Thyroid gland (tissue), 4 donors: Measurements from ENCODE around the gene PKN1. TPM values are rescaled to one million over a fixed set of nuclear protein-coding genes. Genes with fewer than 3 reads are reported as not detected.
"Not testable (repeated sequence)": the region's sequence is repeated elsewhere in the genome, so short reads cannot be mapped to it uniquely, and the experiment has no call there.

Experiments
- DNase-seq, 2 donors: peaks; one replicate each; pipeline ENCODE4 v3.0.0-alpha.2; 2019
- H3K27ac ChIP-seq, 3 donors: fragments of 200-600 bp; sonication (generic); 1 replicate in 2 of 3; 2 replicates in 1 of 3; pipeline ENCODE4 v1.5.1; 2016 to 2019; ENCODE audit warnings: mild to moderate bottlenecking in 1 of 3, moderate library complexity in 1 of 3
- H3K27me3 ChIP-seq: fragments of 200-600 bp; sonication (generic); one replicate; pipeline ENCODE4 v1.5.1; 2019
- H3K36me3 ChIP-seq, 2 donors: fragments of 200-600 bp; sonication (generic); one replicate each; pipeline ENCODE4 v1.5.1; 2016 to 2019
- H3K4me1 ChIP-seq, 2 donors: fragments of 200-600 bp; sonication (generic); one replicate each; pipeline ENCODE4 v1.5.1; 2017 to 2019
- H3K4me3 ChIP-seq, 3 donors: fragments of 200-600 bp; sonication (generic); replicated peaks in 1 of 3; 1 replicate in 2 of 3; 2 replicates in 1 of 3; pipeline ENCODE4 v1.5.1; 2016; ENCODE audit warnings: mild to moderate bottlenecking in 1 of 3
- H3K9me3 ChIP-seq: fragments of 200-600 bp; sonication (generic); one replicate; pipeline ENCODE4 v1.5.1; 2017
- POLR2A ChIP-seq, 2 donors: fragments of 450-650 bp; IDR thresholded peaks; one replicate each; pipeline ENCODE4 v1.6.1; 2017; ENCODE audit warnings: antibody characterized with exemption in 2 of 2, mild to moderate bottlenecking in 2 of 2, moderate library complexity in 1 of 2
- WGBS, 2 donors: methylation state at CpG; one replicate each; pipeline ENCODE4 v1.1.5; 2017; 5-methylcytosine and 5-hydroxymethylcytosine counted together
- intact Hi-C: fragments of 100-400 bp; cut with DNase I; formaldehyde crosslinking; loops from one replicate; pipeline ENCODE4 v1.15.1; 2023
- total RNA-seq, 4 donors: library from RNA; depleted of rRNA; stranded (reverse); fragments of >200 nt; gene quantifications; one replicate each; pipeline ENCODE4 v1.2.3, GENCODE V29; 2016
- TF ChIP-seq, protein P1 (sequence below), 6 experiments: fragments of 200-600 bp in 3 of 6; fragments of 450-650 bp in 3 of 6; sonication (generic) in 3 of 6; IDR thresholded peaks; one replicate each; pipeline ENCODE4 v1.5.1; 2016 to 2019; ENCODE audit warnings: antibody characterized with exemption in 6 of 6, mild to moderate bottlenecking in 2 of 6, inconsistent platforms in 1 of 6, moderate library complexity in 1 of 6

PKN1 gene
- total RNA-seq, 4 donors from 2014 or later: 66.5 to 79.8 (median 74.2) TPM

DNA sequence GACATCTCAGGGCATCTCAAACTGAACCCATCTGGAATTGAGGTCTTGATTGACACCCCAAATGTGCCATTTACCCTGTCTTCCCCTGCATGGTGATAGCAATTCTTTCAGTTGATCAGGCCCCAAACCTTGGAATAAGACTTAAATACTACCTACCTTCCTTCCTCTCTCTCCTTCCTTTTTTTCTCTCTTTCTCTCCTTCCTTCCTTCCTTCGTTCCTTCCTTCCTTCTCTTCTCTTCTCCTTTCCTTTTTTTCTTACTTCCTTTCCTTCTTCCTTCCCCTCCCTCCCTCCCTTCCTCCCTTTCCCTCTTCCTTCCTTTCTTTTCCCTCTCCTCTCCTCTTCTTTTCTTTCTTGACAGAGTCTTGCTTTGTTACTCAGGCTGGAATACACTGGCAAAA is 70.2 kb downstream of the PKN1 start:
- 78 to 80% methylated on average over 1 of the region's 1 CpG for WGBS, 2 donors
- Histone ChIP-seq H3K27me3 (no peaks in the 10 kb centered on the region), H3K27ac (no peak overlapping the region), H3K36me3 (no peaks in the 10 kb centered on the region), H3K9me3 (no peaks in the 10 kb centered on the region), H3K4me3 (no peak overlapping the region), H3K4me1 (no peaks in the 10 kb centered on the region)
- TF ChIP-seq, protein P1, sequence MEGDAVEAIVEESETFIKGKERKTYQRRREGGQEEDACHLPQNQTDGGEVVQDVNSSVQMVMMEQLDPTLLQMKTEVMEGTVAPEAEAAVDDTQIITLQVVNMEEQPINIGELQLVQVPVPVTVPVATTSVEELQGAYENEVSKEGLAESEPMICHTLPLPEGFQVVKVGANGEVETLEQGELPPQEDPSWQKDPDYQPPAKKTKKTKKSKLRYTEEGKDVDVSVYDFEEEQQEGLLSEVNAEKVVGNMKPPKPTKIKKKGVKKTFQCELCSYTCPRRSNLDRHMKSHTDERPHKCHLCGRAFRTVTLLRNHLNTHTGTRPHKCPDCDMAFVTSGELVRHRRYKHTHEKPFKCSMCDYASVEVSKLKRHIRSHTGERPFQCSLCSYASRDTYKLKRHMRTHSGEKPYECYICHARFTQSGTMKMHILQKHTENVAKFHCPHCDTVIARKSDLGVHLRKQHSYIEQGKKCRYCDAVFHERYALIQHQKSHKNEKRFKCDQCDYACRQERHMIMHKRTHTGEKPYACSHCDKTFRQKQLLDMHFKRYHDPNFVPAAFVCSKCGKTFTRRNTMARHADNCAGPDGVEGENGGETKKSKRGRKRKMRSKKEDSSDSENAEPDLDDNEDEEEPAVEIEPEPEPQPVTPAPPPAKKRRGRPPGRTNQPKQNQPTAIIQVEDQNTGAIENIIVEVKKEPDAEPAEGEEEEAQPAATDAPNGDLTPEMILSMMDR (IDR thresholded peaks at IDR 0.05): no peak
- TF ChIP-seq POLR2A (IDR thresholded peaks at IDR 0.05): no peak
- DNase-seq: no peak
- intact Hi-C loops: loop anchor here (10.0 kb wide), 1 partner anchor 52 kb away; no protein-coding TSS in a partner anchor

DNA sequence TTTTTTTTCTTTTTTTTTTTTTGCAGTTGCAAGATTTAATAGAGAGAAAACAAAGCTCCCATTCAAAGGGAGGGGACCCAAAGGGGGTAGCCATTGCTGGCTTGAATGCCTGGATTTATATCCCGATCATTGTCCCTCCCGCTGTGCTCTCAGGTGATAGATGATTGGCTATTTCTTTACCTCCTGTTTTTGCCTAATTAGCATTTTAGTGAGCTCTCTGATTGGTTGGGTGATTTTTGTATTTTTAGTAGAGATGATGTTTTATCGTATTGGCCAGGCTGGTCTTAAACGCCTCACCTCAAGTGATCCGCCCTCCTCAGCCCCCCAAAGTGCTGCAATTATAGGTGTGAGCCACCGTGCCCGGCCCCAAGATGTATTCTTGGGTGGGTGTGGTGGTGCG is 71.5 kb downstream of the PKN1 start:
- not testable (repeated sequence) for H3K9me3 ChIP-seq, H3K27me3 ChIP-seq, H3K36me3 ChIP-seq, H3K4me3 ChIP-seq, H3K4me1 ChIP-seq, DNase-seq, H3K27ac ChIP-seq
- intact Hi-C loops: loop anchor here (10.0 kb wide), 1 partner anchor 50 kb away; no protein-coding TSS in a partner anchor
- WGBS, 2 donors: 89 to 93% methylated on average over 8 of the region's 8 CpGs

DNA sequence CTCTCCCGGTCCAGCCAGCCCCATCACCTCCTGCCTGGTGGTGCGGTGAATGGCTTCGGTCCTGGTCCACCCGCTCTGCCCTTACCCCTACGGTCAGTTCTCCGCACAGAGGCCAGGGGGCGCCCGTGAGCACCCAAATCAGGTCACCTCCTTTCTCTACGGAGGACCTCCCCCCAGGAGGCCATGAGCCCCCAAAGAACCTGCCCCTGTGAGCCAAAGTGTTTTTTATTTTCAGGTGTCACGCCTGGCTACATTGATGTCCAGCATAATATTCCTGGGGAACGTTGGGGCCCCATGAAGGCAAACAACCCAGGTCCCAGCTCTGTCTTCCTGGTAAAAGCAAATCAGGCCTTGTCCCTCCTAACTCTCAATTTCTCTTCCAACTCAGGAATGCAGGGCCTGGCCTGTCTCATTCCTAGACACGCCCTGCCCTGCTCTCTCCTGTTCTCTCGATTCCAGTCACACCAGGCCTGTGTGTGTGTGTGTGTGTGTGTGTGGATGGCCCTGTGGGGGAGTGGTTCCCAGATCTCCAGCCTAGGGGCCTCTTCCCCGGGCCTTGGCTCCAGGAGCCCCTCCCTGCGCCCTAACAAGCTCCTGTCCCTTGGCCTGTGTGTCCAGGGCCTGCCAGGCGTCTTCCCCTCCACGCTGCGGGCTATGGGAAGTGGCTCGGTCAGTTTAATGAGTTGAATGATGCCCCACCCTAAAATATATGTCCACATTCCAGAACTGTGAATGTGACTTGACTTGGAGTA is 72.6 kb downstream of the PKN1 start:
- Histone ChIP-seq H3K27me3 (no peaks in the 10 kb centered on the region), H3K27ac (no peak overlapping the region), H3K36me3 (no peaks in the 10 kb centered on the region), H3K4me1 (no peaks in the 10 kb centered on the region), H3K9me3 (no peaks in the 10 kb centered on the region), H3K4me3 (no peak overlapping the region)
- peak; percentile 43 to 61 for DNase-seq
- 45 to 51% methylated on average over 16 to 17 of the region's 19 CpGs for WGBS, 2 donors
- intact Hi-C loops: loop anchor here (10.0 kb wide), 1 partner anchor 49 kb away; no protein-coding TSS in a partner anchor
- TF ChIP-seq, protein P1 (IDR thresholded peaks at IDR 0.05): peak; percentile 43 to 65 (median 52)
- TF ChIP-seq POLR2A (IDR thresholded peaks at IDR 0.05): no peak

DNA sequence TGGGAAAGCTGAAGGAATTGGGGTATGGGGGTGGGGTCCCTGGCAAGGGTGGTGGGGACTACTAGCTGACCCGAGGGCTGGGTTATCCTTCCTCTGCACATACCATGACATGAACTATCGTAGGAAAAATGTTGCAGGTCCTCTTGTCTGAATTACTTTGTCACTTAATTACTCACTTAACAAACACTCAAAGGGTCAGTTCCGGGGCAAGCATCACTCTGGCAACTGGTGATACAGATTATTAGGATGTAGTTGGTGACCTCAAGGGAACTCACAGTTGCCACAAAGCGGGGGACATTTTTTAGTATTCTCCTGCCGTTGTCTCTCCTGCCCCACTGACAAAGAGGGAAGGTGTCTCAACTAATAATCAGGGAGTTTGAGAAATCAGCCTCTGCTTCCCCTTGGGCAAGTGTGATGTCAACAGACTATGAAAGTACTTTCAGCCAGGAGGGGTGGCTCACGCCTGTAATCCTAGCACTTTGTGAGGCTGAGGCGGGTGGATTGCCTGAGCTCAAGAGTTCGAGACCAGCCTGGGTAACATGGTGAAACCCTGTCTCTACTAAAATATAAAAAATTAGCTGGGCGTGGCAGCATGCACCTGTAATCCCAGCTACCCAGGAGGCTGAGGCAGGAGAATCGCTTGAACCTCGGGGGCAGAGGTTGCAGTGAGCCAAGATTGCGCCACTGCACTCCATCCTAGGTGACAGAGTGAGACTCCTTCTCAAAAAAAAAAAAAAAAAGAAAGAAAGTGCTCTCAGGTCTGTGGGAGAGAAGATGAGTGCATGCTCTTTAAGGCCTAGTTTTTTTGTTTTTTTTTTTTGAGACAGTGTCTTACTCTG is 74.8 kb downstream of the PKN1 start:
- Histone ChIP-seq H3K4me3 (no peak overlapping the region), H3K27ac (no peak overlapping the region), H3K36me3 (no peaks in the 10 kb centered on the region), H3K9me3 (no peaks in the 10 kb centered on the region), H3K27me3 (no peaks in the 10 kb centered on the region), H3K4me1 (no peaks in the 10 kb centered on the region)
- intact Hi-C loops: loop anchor here (10.0 kb wide), 1 partner anchor 47 kb away; no protein-coding TSS in a partner anchor
- 69 to 79% methylated on average over 12 of the region's 12 CpGs for WGBS, 2 donors
- TF ChIP-seq, protein P1 (IDR thresholded peaks at IDR 0.05): no peak
- no peak for TF ChIP-seq POLR2A (IDR thresholded peaks at IDR 0.05)
- DNase-seq: no peak

DNA sequence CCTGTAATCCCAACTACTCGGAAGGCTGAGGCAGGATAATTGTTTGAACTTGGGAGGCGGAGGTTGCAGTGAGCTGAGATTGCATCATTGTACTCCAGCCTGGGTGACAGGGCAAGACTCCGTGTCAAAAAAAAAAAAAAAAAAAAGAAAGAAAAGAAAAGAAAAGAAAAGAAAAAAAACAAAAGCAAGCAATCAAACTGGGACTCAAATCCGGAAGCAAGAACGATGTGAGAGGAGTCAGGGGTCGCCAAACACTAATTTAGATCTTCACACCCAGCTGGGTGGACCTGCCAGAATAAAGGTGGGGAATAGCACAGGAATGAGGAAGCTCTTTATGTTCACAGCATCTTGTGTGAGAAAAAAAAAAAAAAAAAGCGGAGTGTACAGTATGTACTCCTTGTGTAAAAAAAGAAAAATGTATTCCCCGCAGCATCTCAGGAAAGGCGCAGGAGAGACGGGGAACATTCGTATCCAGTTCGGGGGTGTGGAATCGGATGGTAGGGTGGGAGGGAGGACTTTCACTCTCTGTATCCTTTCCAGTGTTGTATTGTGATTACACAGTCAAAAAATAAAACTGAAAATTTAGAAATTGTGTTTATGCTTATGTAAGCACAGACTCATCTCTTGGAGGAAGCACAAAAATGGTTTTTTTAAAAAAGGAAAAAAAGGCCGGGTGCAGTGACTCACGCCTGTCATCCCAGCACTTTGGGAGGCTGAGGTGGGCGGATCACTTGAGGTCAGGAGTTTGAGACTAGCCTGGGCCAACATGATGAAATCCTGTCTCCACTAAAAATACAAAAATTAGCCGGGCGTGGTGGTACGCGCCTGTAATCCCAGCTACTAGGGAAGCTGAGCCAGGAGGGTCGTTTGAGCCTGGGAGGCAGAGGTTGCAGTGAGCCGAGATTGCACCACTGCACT is 77.5 kb downstream of the PKN1 start:
- Histone ChIP-seq H3K9me3 (no peaks in the 10 kb centered on the region), H3K27ac (peak overlapping the region; percentile 5 to 23 (median 20)), H3K4me3 (no peak overlapping the region), H3K4me1 (peaks cover 2 to 9% of the 10 kb centered on the region in 2 donors), H3K27me3 (no peaks in the 10 kb centered on the region), H3K36me3 (peaks cover 7 to 15% of the 10 kb centered on the region in 2 donors)
- TF ChIP-seq, protein P1 (IDR thresholded peaks at IDR 0.05): no peak
- no peak for TF ChIP-seq POLR2A (IDR thresholded peaks at IDR 0.05)
- peak in 1 of 2 donors; percentile 12 for DNase-seq
- WGBS, 2 donors: 63 to 68% methylated on average over 22 of the region's 22 CpGs
- intact Hi-C loops: no loop called here
